Activated CD8-positive, alpha-beta memory T cell treated with anti-CD3 and anti-CD28 coated beads, Interleukin-2, amount 10 ng/mL, durations not matched to agents 7 days and 5 days (primary cell): Measurements from ENCODE around the gene LHPP. TPM values are rescaled to one million over a fixed set of nuclear protein-coding genes. Genes with fewer than 3 reads are reported as not detected.

ENCODE experiments used
- ATAC-seq: fragments of 150-1000 bp; cut with Tn5 transposase; one replicate; pipeline ENCODE4 v1.10.0; 2021; ENCODE audit warnings: moderate library complexity
- CTCF ChIA-PET: fragments of 350-600 bp; sonication (Branson Sonifier 250); formaldehyde crosslinking; loops from one replicate; lab custom pipeline; 2021; ENCODE audit warnings: antibody characterized with exemption; lab: Charles Lee
- DNase-seq: peaks from one replicate; pipeline ENCODE4 v3.0.0-alpha.2; 2020
- H3K27ac Mint-ChIP-seq: one replicate; pipeline ENCODE4 v1.8.0; 2021; ENCODE audit warnings: mild to moderate bottlenecking, mixed read lengths
- H3K27me3 Mint-ChIP-seq: one replicate; pipeline ENCODE4 v1.8.0; 2021; ENCODE audit warnings: mixed read lengths
- H3K36me3 Mint-ChIP-seq: one replicate; pipeline ENCODE4 v1.8.0; 2021; ENCODE audit warnings: mild to moderate bottlenecking, mixed read lengths
- H3K4me1 Mint-ChIP-seq: one replicate; pipeline ENCODE4 v1.8.0; 2021; ENCODE audit warnings: mixed read lengths
- H3K4me3 Mint-ChIP-seq: one replicate; pipeline ENCODE4 v1.8.0; 2021; ENCODE audit warnings: mild to moderate bottlenecking, moderate library complexity, mixed read lengths
- H3K9me3 Mint-ChIP-seq: one replicate; pipeline ENCODE4 v1.8.0; 2022; ENCODE audit warnings: low read depth, mixed read lengths
- total RNA-seq, 2 experiments: library from RNA; stranded (reverse); gene quantifications; one replicate each; pipeline ENCODE4 v1.2.3, GENCODE V29; 2021

LHPP gene
- total RNA-seq, 2 experiments from 2014 or later, result 10.6 to 16.7 TPM

- Mint-ChIP-seq H3K27ac (no peak overlapping the region), H3K36me3 (no peaks in the 10 kb centered on the region), H3K9me3 (no peaks in the 10 kb centered on the region), H3K4me3 (no peak overlapping the region), H3K27me3 (no peaks in the 10 kb centered on the region), H3K4me1 (peaks cover 4% of the 10 kb centered on the region)
- CTCF ChIA-PET, result interaction anchor here (1.3 to 2.0 kb wide), 2 partner anchors 215 to 219 kb away, joined by 3 to 5 read pairs; no protein-coding TSS in a partner anchor
- no peak for DNase-seq
- ATAC-seq, result no peak
These were observed 65.1 kb downstream of the LHPP start for GRCh38 chr10:124526621-124527267.

- Mint-ChIP-seq H3K27ac (no peak overlapping the region), H3K27me3 (no peaks in the 10 kb centered on the region), H3K4me1 (peaks cover 4% of the 10 kb centered on the region), H3K4me3 (no peak overlapping the region), H3K36me3 (no peaks in the 10 kb centered on the region), H3K9me3 (no peaks in the 10 kb centered on the region)
- CTCF ChIA-PET, result interaction anchor here (1.3 to 2.1 kb wide), 3 partner anchors 214 to 299 kb away, joined by 3 to 5 read pairs (median 4); no protein-coding TSS in a partner anchor
- DNase-seq (no peak), ATAC-seq (no peak)
These were observed 66.3 kb downstream of the LHPP start for GRCh38 chr10:124527874-124528395.

GRCh38 chr10:124529661-124530214 is 68.1 kb downstream of the LHPP start:
- Mint-ChIP-seq H3K9me3 (no peaks in the 10 kb centered on the region), H3K27me3 (no peaks in the 10 kb centered on the region), H3K4me1 (peaks cover 4% of the 10 kb centered on the region), H3K27ac (no peak overlapping the region), H3K36me3 (no peaks in the 10 kb centered on the region), H3K4me3 (no peak overlapping the region)
- ATAC-seq (no peak), DNase-seq (no peak)
- CTCF ChIA-PET, result interaction anchor here (0.7 to 3.1 kb wide), 18 partner anchors 10 to 463 kb away, joined by 3 to 34 read pairs (median 4); partner anchors contain the start of gene FAM53B

GRCh38 chr10:124530215-124530665 is 68.6 kb downstream of the LHPP start:
- Mint-ChIP-seq H3K36me3 (no peaks in the 10 kb centered on the region), H3K27ac (no peak overlapping the region), H3K27me3 (no peaks in the 10 kb centered on the region), H3K4me3 (no peak overlapping the region), H3K4me1 (peaks cover 4% of the 10 kb centered on the region), H3K9me3 (no peaks in the 10 kb centered on the region)
- CTCF ChIA-PET, result interaction anchor here (0.6 to 3.1 kb wide), 24 partner anchors 9 to 531 kb away, joined by 3 to 34 read pairs (median 4); partner anchors contain the start of gene FAM53B
- peak; percentile 91 for DNase-seq
- ATAC-seq, result peak; percentile 99

GRCh38 chr10:124530816-124531215 is 69.2 kb downstream of the LHPP start:
- H3K9me3 Mint-ChIP-seq, result no peaks in the 10 kb centered on the region
- no peak for ATAC-seq
- H3K27me3 Mint-ChIP-seq, result no peaks in the 10 kb centered on the region
- no peak for DNase-seq
- H3K4me3 Mint-ChIP-seq, result no peak overlapping the region
- H3K36me3 Mint-ChIP-seq, result no peaks in the 10 kb centered on the region
- CTCF ChIA-PET, result interaction anchor here (0.6 to 3.1 kb wide), 24 partner anchors 9 to 530 kb away, joined by 3 to 34 read pairs (median 4); partner anchors contain the start of gene FAM53B
- no peak overlapping the region for H3K27ac Mint-ChIP-seq
- peaks cover 4% of the 10 kb centered on the region for H3K4me1 Mint-ChIP-seq

- peaks cover 4% of the 10 kb centered on the region for H3K4me1 Mint-ChIP-seq
- H3K4me3 Mint-ChIP-seq, result no peak overlapping the region
- no peak for DNase-seq
- CTCF ChIA-PET, result interaction anchor here (1.0 to 3.5 kb wide), 5 partner anchors 115 to 295 kb away, joined by 3 to 20 read pairs (median 5); no protein-coding TSS in a partner anchor
- no peaks in the 10 kb centered on the region for H3K36me3 Mint-ChIP-seq
- no peak for ATAC-seq
- H3K27ac Mint-ChIP-seq, result no peak overlapping the region
- H3K27me3 Mint-ChIP-seq, result no peaks in the 10 kb centered on the region
- H3K9me3 Mint-ChIP-seq, result no peaks in the 10 kb centered on the region
These were observed 70.6 kb downstream of the LHPP start for GRCh38 chr10:124532106-124532641.

GRCh38 chr10:124532788-124533187 is 71.2 kb downstream of the LHPP start:
- Mint-ChIP-seq H3K36me3 (no peaks in the 10 kb centered on the region), H3K4me1 (peaks cover 4% of the 10 kb centered on the region), H3K9me3 (no peaks in the 10 kb centered on the region), H3K4me3 (no peak overlapping the region), H3K27me3 (no peaks in the 10 kb centered on the region), H3K27ac (no peak overlapping the region)
- ATAC-seq (no peak), DNase-seq (no peak)
- CTCF ChIA-PET, result interaction anchor here (1.0 to 3.5 kb wide), 5 partner anchors 114 to 295 kb away, joined by 3 to 20 read pairs (median 5); no protein-coding TSS in a partner anchor

GRCh38 chr10:124533266-124533665 is 71.6 kb downstream of the LHPP start:
- Mint-ChIP-seq H3K36me3 (no peaks in the 10 kb centered on the region), H3K27me3 (no peaks in the 10 kb centered on the region), H3K9me3 (no peaks in the 10 kb centered on the region), H3K4me1 (peaks cover 4% of the 10 kb centered on the region), H3K27ac (no peak overlapping the region), H3K4me3 (no peak overlapping the region)
- DNase-seq, result no peak
- CTCF ChIA-PET, result interaction anchor here (1.2 to 3.5 kb wide), 4 partner anchors 209 to 294 kb away, joined by 5 to 20 read pairs (median 10); no protein-coding TSS in a partner anchor
- no peak for ATAC-seq

- H3K9me3 Mint-ChIP-seq, result no peaks in the 10 kb centered on the region
- no peaks in the 10 kb centered on the region for H3K36me3 Mint-ChIP-seq
- CTCF ChIA-PET, result interaction anchor here (0.8 to 3.5 kb wide), 6 partner anchors 125 to 291 kb away, joined by 3 to 20 read pairs (median 4); no protein-coding TSS in a partner anchor
- no peak overlapping the region for H3K4me3 Mint-ChIP-seq
- H3K27ac Mint-ChIP-seq, result no peak overlapping the region
- peaks cover 4% of the 10 kb centered on the region for H3K4me1 Mint-ChIP-seq
- DNase-seq, result no peak
- ATAC-seq, result no peak
- H3K27me3 Mint-ChIP-seq, result no peaks in the 10 kb centered on the region
These were observed 72.7 kb downstream of the LHPP start for GRCh38 chr10:124534231-124534798.

GRCh38 chr10:124534826-124535601 is 73.4 kb downstream of the LHPP start:
- Mint-ChIP-seq H3K4me1 (peaks cover 6% of the 10 kb centered on the region), H3K36me3 (no peaks in the 10 kb centered on the region), H3K27me3 (no peaks in the 10 kb centered on the region), H3K4me3 (no peak overlapping the region), H3K9me3 (no peaks in the 10 kb centered on the region), H3K27ac (no peak overlapping the region)
- ATAC-seq (no peak), DNase-seq (no peak)
- CTCF ChIA-PET, result interaction anchor here (1.2 to 3.5 kb wide), 4 partner anchors 207 to 291 kb away, joined by 4 to 20 read pairs (median 10); no protein-coding TSS in a partner anchor

GRCh38 chr10:124535731-124536495 is 74.3 kb downstream of the LHPP start:
- Mint-ChIP-seq H3K36me3 (no peaks in the 10 kb centered on the region), H3K4me1 (peaks cover 6% of the 10 kb centered on the region), H3K9me3 (no peaks in the 10 kb centered on the region), H3K4me3 (no peak overlapping the region), H3K27me3 (no peaks in the 10 kb centered on the region), H3K27ac (no peak overlapping the region)
- DNase-seq, result no peak
- CTCF ChIA-PET, result interaction anchor here (1.0 to 3.5 kb wide), 5 partner anchors 205 to 290 kb away, joined by 3 to 20 read pairs (median 4); no protein-coding TSS in a partner anchor
- no peak for ATAC-seq
